HCT116 (cell line): ENCODE data around the gene PRDX2. TPM values are rescaled to one million over a fixed set of nuclear protein-coding genes. Genes with fewer than 3 reads are reported as not detected.

Experiments used
- ATAC-seq: fragments of 200-7000 bp; cut with Tn5 transposase; 2 replicates; pipeline ENCODE4 v1.9.1; 2020; ENCODE audit warnings: mild to moderate bottlenecking, moderate library complexity
- BruUV-seq: library from RNA; stranded (reverse); fragments of 400-500 nt; replicated peaks from 2 replicates; lab custom pipeline; 2021; lab: Mats Ljungman, UMichigan
- CTCF ChIA-PET: fragments of 300-600 bp; sonication (Branson Sonifier 250); formaldehyde crosslinking; loops from one replicate; lab custom pipeline; 2021; ENCODE audit warnings: antibody characterized with exemption; lab: Charles Lee
- POLR2A ChIA-PET: fragments of 300-600, 350-600 bp; sonication (Branson Sonifier 250); formaldehyde crosslinking; loops from one replicate; lab custom pipeline; 2021; ENCODE audit warnings: antibody characterized with exemption; lab: Charles Lee
- RAD21 ChIA-PET, 2 experiments: fragments of 300-600 bp; sonication (Branson Sonifier 250); formaldehyde crosslinking; loops; one replicate each; lab custom pipeline; 2023; ENCODE audit warnings: low total read pairs in 2 of 2; ENCODE audit not compliant: uncharacterized antibody in 2 of 2, unreplicated experiment in 2 of 2, low non-redundant PET in 1 of 2; lab: Charles Lee
- DNase-seq: peaks from one replicate; pipeline ENCODE4 v3.0.0-alpha.2; 2010; ENCODE audit warnings: low read depth, low spot score
- H2AFZ ChIP-seq: fragments of 200-600 bp; shearing (Covaris generic), sonication (generic); 2 replicates; pipeline ENCODE4 v1.6.1; 2017; ENCODE audit warnings: low read depth, mixed run types, mixed read lengths, antibody characterized with exemption, low read length; ENCODE audit not compliant: poor library complexity, severe bottlenecking
- H3K27ac ChIP-seq: 2 replicates; pipeline ENCODE4 v1.5.1; 2012; ENCODE audit warnings: low read depth, low read length
- H3K27me3 ChIP-seq: fragments of 200-600 bp; sonication (generic); 2 replicates; pipeline ENCODE4 v1.6.1; 2016; ENCODE audit warnings: mixed run types, low read length, mixed read lengths; ENCODE audit not compliant: insufficient read depth
- H3K36me3 ChIP-seq, 2 experiments: fragments of 200-500 bp in 1 of 2; fragments of 200-600 bp in 1 of 2; sonication (Bioruptor generic) in 1 of 2; sonication (generic) in 1 of 2; 2 replicates each; pipeline versions ENCODE4 v1.5.1 to v1.6.1; 2014 to 2016; ENCODE audit warnings: low read length in 2 of 2, inconsistent platforms in 1 of 2, mixed read lengths in 1 of 2, mixed run types in 1 of 2; ENCODE audit not compliant: insufficient read depth in 2 of 2, control insufficient read depth in 1 of 2
- H3K4me1 ChIP-seq, 2 experiments: fragments of 200-600 bp in 1 of 2; sonication (generic) in 1 of 2; 2 replicates each; pipeline versions ENCODE4 v1.5.1 to v1.6.1; 2012 to 2017; ENCODE audit warnings: low read length in 2 of 2, inconsistent platforms in 1 of 2, mild to moderate bottlenecking in 1 of 2, mixed read lengths in 1 of 2, mixed run types in 1 of 2, moderate library complexity in 1 of 2; ENCODE audit not compliant: insufficient read depth in 2 of 2, control insufficient read depth in 1 of 2
- H3K4me2 ChIP-seq: fragments of 200-600 bp; sonication (generic); 2 replicates; pipeline ENCODE4 v1.6.1; 2017; ENCODE audit warnings: mixed run types, low read length, mixed read lengths
- H3K4me3 ChIP-seq, 2 experiments: fragments of 200-600 bp in 1 of 2; sonication (generic) in 1 of 2; replicated peaks in 1 of 2; 2 replicates each; pipeline ENCODE4 v1.5.1; 2011 to 2016; ENCODE audit warnings: low read length in 2 of 2, control low read depth in 1 of 2, low read depth in 1 of 2, mild to moderate bottlenecking in 1 of 2, mixed read lengths in 1 of 2, mixed run types in 1 of 2
- H3K79me2 ChIP-seq: fragments of 200-600 bp; sonication (generic); 2 replicates; pipeline ENCODE4 v1.6.1; 2017; ENCODE audit warnings: mild to moderate bottlenecking, mixed run types, low read length, moderate library complexity, mixed read lengths; ENCODE audit not compliant: insufficient read depth
- H3K9ac ChIP-seq: fragments of 200-600 bp; sonication (generic); 2 replicates; pipeline ENCODE4 v1.6.1; 2016; ENCODE audit warnings: low read length, mixed read lengths
- H3K9me2 ChIP-seq: fragments of 200-600 bp; sonication (generic), shearing (Covaris generic); 2 replicates; pipeline ENCODE4 v1.6.1; 2017; ENCODE audit warnings: mixed run types, mild to moderate bottlenecking, moderate library complexity; ENCODE audit not compliant: insufficient read depth
- H3K9me3 ChIP-seq, 2 experiments: fragments of 200-500 bp in 1 of 2; fragments of 200-600 bp in 1 of 2; sonication (Bioruptor generic) in 1 of 2; sonication (generic) in 1 of 2; 2 replicates each; pipeline ENCODE4 v1.6.1; 2014 to 2017; ENCODE audit warnings: low read length in 2 of 2, mixed read lengths in 2 of 2, inconsistent platforms in 1 of 2, low read depth in 1 of 2, mild to moderate bottlenecking in 1 of 2, mixed run types in 1 of 2, moderate library complexity in 1 of 2; ENCODE audit not compliant: control insufficient read depth in 1 of 2, insufficient read depth in 1 of 2
- H4K20me1 ChIP-seq: fragments of 200-600 bp; sonication (generic), shearing (Covaris generic); 2 replicates; pipeline ENCODE4 v1.6.1; 2017; ENCODE audit warnings: mixed run types, mild to moderate bottlenecking, moderate library complexity; ENCODE audit not compliant: insufficient read depth
- CBX3 ChIP-seq: IDR thresholded peaks from 2 replicates; pipeline ENCODE4 v1.6.1; 2012; ENCODE audit warnings: low read depth
- CEBPB ChIP-seq: IDR thresholded peaks from 2 replicates; pipeline ENCODE4 v1.6.1; 2012; ENCODE audit warnings: low read depth
- EGR1 ChIP-seq: IDR thresholded peaks from 2 replicates; pipeline ENCODE4 v1.6.1; 2012; ENCODE audit warnings: low read depth
- EZH2 ChIP-seq: fragments of 200-600 bp; sonication (generic); IDR thresholded peaks from 2 replicates; pipeline ENCODE4 v1.6.1; 2017; ENCODE audit warnings: antibody characterized with exemption, mixed run types
- EZH2phosphoT487 ChIP-seq: fragments of 200-600 bp; IDR thresholded peaks from 2 replicates; pipeline ENCODE4 v1.6.1; 2018; ENCODE audit warnings: antibody characterized with exemption, borderline replicate concordance
- FOSL1 ChIP-seq: IDR thresholded peaks from 2 replicates; pipeline ENCODE4 v1.6.1; 2012; ENCODE audit warnings: low read depth
- JUND ChIP-seq: IDR thresholded peaks from 2 replicates; pipeline ENCODE4 v1.6.1; 2012
- MAX ChIP-seq: IDR thresholded peaks from 2 replicates; pipeline ENCODE4 v1.6.1; 2012
- POLR2A ChIP-seq: IDR thresholded peaks from 2 replicates; pipeline ENCODE4 v1.7.0; 2011; ENCODE audit warnings: borderline replicate concordance; ENCODE audit not compliant: insufficient read depth, insufficient read length; ENCODE audit errors: extremely low read depth
- POLR2AphosphoS5 ChIP-seq: IDR thresholded peaks from 2 replicates; pipeline ENCODE4 v1.6.1; 2011; ENCODE audit warnings: mild to moderate bottlenecking, low read depth, low read length, moderate library complexity
- RAD21 ChIP-seq: IDR thresholded peaks from 2 replicates; pipeline ENCODE4 v1.6.1; 2012; ENCODE audit warnings: low read depth, mild to moderate bottlenecking
- SIN3A ChIP-seq: IDR thresholded peaks from 2 replicates; pipeline ENCODE4 v1.6.1; 2012; ENCODE audit warnings: low read depth
- SRF ChIP-seq: IDR thresholded peaks from 2 replicates; pipeline ENCODE4 v1.6.1; 2012; ENCODE audit warnings: low read depth
- YY1 ChIP-seq: IDR thresholded peaks from 2 replicates; pipeline ENCODE4 v1.6.1; 2011; ENCODE audit warnings: low read length, low read depth, moderate library complexity, mild to moderate bottlenecking; ENCODE audit not compliant: insufficient replicate concordance; ENCODE audit errors: extremely low read depth
- ZNF274 ChIP-seq: fragments of 200-500 bp; sonication (Bioruptor generic); IDR thresholded peaks from 2 replicates; pipeline ENCODE4 v1.6.1; 2014; ENCODE audit warnings: mild to moderate bottlenecking, low read depth, low read length, inconsistent platforms
- intact Hi-C: fragments of 100-400 bp; cut with micrococcal nuclease; formaldehyde crosslinking; loops from 2 replicates; pipeline ENCODE4 v1.10.0; 2022
- total RNA-seq: library from RNA; stranded (reverse); gene quantifications from one replicate; pipeline ENCODE4 v1.2.1, GENCODE V29; 2021; ENCODE audit not compliant: unreplicated experiment
- TF ChIP-seq, protein P1 (sequence below): IDR thresholded peaks from 2 replicates; pipeline ENCODE4 v1.6.1; 2011; ENCODE audit warnings: mild to moderate bottlenecking, low read length, moderate library complexity; ENCODE audit not compliant: insufficient replicate concordance; ENCODE audit errors: extremely low read depth
- TF ChIP-seq, protein P2 (sequence below): IDR thresholded peaks from 2 replicates; pipeline ENCODE4 v1.6.1; 2012; ENCODE audit warnings: low read depth

PRDX2 gene
- total RNA-seq, 1 experiment from 2014 or later, result 387 TPM

DNA sequence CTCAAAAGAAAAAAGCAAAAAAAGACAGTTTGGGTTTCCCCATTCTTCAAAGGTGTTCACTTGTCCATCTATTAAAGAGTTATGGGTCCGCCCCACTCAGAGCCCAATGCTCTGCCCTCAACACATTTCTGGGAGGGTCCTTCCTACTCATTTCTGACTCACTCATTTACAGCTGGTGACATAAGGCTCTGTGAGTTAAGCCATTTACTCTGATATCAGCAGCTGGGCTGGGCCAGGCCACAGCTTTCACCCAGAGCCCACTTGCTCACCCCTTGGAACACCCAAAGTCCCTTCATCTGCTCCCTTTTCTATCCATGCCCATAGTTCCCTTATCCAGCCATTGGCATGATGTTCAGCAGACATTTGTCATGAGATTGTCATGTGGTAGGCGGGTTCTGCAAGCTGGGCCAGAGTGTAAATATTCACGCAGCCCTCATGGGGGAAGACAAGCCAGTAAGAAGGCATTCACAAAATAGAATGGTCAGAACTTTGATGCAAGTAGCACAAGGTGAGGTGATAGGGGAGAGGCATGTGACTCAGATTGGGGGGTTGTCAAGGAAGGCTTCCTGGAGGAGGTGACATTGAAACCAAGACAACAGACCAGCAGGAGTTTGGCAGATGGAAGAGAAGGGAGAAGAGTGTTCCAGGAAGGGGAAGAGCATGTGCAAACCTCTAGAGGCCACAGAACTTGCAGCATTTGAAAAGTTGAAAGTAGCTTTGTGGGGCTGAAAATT, 42.6 kb upstream of the PRDX2 start:
- H3K4me3 ChIP-seq, result no peak overlapping the region
- H3K9me3 ChIP-seq, result no peaks in the 10 kb centered on the region
- no peaks in the 10 kb centered on the region for H3K27me3 ChIP-seq
- peaks cover 14 to 38% of the 10 kb centered on the region in 2 experiments; a peak in 3 of 4 replicates for H3K4me1 ChIP-seq
- no peak for ATAC-seq
- H3K36me3 ChIP-seq, result peaks cover 5 to 11% of the 10 kb centered on the region in 2 experiments; a peak in 1 of 4 replicates
- no peaks in the 10 kb centered on the region for H4K20me1 ChIP-seq
- H3K9me2 ChIP-seq, result no peaks in the 10 kb centered on the region
- TF ChIP-seq MAX (no peak), ZNF274 (no peak), EZH2 (no peak), YY1 (no peak), SIN3A (no peak), POLR2AphosphoS5 (no peak), POLR2A (no peak), SRF (no peak), JUND (no peak), CBX3 (no peak), EZH2phosphoT487 (no peak), CEBPB (no peak), FOSL1 (no peak), EGR1 (no peak), RAD21 (no peak)
- TF ChIP-seq, protein P1, sequence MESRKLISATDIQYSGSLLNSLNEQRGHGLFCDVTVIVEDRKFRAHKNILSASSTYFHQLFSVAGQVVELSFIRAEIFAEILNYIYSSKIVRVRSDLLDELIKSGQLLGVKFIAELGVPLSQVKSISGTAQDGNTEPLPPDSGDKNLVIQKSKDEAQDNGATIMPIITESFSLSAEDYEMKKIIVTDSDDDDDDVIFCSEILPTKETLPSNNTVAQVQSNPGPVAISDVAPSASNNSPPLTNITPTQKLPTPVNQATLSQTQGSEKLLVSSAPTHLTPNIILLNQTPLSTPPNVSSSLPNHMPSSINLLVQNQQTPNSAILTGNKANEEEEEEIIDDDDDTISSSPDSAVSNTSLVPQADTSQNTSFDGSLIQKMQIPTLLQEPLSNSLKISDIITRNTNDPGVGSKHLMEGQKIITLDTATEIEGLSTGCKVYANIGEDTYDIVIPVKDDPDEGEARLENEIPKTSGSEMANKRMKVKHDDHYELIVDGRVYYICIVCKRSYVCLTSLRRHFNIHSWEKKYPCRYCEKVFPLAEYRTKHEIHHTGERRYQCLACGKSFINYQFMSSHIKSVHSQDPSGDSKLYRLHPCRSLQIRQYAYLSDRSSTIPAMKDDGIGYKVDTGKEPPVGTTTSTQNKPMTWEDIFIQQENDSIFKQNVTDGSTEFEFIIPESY, result no peak
- TF ChIP-seq, protein P2, sequence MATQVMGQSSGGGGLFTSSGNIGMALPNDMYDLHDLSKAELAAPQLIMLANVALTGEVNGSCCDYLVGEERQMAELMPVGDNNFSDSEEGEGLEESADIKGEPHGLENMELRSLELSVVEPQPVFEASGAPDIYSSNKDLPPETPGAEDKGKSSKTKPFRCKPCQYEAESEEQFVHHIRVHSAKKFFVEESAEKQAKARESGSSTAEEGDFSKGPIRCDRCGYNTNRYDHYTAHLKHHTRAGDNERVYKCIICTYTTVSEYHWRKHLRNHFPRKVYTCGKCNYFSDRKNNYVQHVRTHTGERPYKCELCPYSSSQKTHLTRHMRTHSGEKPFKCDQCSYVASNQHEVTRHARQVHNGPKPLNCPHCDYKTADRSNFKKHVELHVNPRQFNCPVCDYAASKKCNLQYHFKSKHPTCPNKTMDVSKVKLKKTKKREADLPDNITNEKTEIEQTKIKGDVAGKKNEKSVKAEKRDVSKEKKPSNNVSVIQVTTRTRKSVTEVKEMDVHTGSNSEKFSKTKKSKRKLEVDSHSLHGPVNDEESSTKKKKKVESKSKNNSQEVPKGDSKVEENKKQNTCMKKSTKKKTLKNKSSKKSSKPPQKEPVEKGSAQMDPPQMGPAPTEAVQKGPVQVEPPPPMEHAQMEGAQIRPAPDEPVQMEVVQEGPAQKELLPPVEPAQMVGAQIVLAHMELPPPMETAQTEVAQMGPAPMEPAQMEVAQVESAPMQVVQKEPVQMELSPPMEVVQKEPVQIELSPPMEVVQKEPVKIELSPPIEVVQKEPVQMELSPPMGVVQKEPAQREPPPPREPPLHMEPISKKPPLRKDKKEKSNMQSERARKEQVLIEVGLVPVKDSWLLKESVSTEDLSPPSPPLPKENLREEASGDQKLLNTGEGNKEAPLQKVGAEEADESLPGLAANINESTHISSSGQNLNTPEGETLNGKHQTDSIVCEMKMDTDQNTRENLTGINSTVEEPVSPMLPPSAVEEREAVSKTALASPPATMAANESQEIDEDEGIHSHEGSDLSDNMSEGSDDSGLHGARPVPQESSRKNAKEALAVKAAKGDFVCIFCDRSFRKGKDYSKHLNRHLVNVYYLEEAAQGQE, result no peak
- TF ChIP-seq, all 23 proteins: peak for 0
- POLR2A ChIA-PET, result no interaction called here
- Histone ChIP-seq H3K27ac (no peak overlapping the region), H3K9ac (no peak overlapping the region), H3K79me2 (peaks cover 32% of the 10 kb centered on the region; the same call in 1 of the 2 replicates), H3K4me2 (no peak overlapping the region), H2AFZ (no peak overlapping the region)
- RAD21 ChIA-PET, result no interaction called here
- no peak for DNase-seq
- intact Hi-C loops, result no loop called here
- CTCF ChIA-PET, result interaction anchor here (0.6 to 1.3 kb wide), 3 partner anchors 68 to 84 kb away, joined by 3 to 4 read pairs (median 3); no protein-coding TSS in a partner anchor
- no TSS peak for BruUV-seq
